ENCODE results near the gene PTPRF. TPM values are rescaled to one million over a fixed set of nuclear protein-coding genes. Genes with fewer than 3 reads are reported as not detected.

The PTPRF gene
- total and polyA plus RNA-seq, 4 experiments from 2014 or later, result not detected

DNA sequence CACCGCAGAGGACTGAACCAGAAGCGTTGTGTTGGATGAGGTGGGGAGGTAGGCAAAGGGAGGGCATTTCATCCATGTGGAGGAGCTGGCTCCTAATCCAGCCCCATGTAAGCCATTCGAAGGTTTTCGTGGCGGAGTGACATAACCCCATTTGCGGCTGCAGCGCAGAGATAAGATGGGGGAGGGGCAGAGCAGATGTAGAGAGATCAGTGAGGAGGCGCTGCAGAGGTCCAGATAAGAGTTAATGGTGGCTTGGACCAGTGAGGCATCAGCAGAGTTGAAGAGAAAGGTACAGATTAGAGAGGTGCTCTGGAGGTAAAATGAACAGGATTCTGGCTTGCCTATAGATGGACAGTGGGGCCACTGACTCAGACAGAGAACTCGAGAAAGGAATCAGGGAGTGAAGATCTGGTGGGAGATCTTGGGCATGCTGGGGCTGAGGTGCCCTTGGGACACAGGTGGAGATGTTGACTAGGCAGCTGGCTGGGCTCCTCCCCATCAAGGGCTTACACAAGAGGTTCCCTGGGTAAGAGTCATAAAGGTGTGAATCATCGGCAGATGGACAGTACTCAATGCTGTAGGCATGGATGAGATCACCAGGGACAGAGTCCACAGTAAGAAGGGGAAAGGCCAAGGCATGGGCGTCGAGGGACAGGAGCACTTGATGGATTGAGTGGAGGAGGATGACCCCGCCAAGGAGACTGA lies 7.8 kb upstream of the PTPRF start:
- Mint-ChIP-seq H3K4me3 (peak overlapping the region in 1 of 8 donors; percentile 56), H3K9me3 (no peaks in the 10 kb centered on the region), H3K4me1 (no peaks in the 10 kb centered on the region), H3K27ac (no peak overlapping the region), H3K27me3 (peaks cover 37 to 61% of the 10 kb centered on the region in 2 donors), H3K36me3 (no peaks in the 10 kb centered on the region)
- intact Hi-C loops (cut with micrococcal nuclease), result no loop called here
- H3K27me3 ChIP-seq (ENCODE audit: insufficient read depth, low read length), result peaks cover 11% of the 10 kb centered on the region
- H3K4me3 ChIP-seq (ENCODE audit: low read length in 2 of 2), result no peak overlapping the region
- no peak for DNase-seq
- CTCF ChIA-PET (ENCODE audit: partially characterized antibody), result no interaction called here
- no peak overlapping the region for H3K27ac ChIP-seq (ENCODE audit: low read depth, low read length)
- H3K4me1 ChIP-seq (ENCODE audit: insufficient read depth, low read length), result no peaks in the 10 kb centered on the region
- POLR2A ChIA-PET (ENCODE audit: partially characterized antibody), result no interaction called here
- H3K36me3 ChIP-seq (ENCODE audit: insufficient read depth, low read length), result no peaks in the 10 kb centered on the region
- no peaks in the 10 kb centered on the region for H3K9me3 ChIP-seq (ENCODE audit: control insufficient read depth in 1 of 2, low read length in 2 of 2)

DNA sequence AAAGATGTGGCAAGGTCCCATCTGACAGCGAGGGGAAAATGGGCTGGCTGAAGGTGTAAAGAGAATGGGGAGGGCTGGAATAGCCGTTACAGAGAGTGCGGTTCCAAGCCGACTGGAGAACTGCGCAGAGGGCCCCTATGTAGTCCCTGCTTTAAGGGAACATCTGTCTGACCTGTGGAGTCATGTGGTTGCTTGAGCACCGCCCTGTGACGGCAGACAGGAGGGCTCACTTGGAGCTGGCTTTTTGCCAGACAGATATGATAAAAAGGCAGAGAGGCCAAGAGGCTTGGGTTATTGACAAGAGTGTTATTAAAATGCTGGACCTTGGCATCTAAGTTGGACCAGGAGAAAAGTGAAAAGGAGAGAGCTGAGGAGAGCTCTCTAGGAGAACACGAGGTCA lies 5.9 kb upstream of the PTPRF start:
- Histone ChIP-seq H3K27me3 (ENCODE audit: insufficient read depth, low read length) (peaks cover 13% of the 10 kb centered on the region), H3K36me3 (ENCODE audit: insufficient read depth, low read length) (no peaks in the 10 kb centered on the region), H3K27ac (ENCODE audit: low read depth, low read length) (no peak overlapping the region), H3K9me3 (ENCODE audit: control insufficient read depth in 1 of 2, low read length in 2 of 2) (no peaks in the 10 kb centered on the region), H3K4me1 (ENCODE audit: insufficient read depth, low read length) (peaks cover 8% of the 10 kb centered on the region), H3K4me3 (ENCODE audit: low read length in 2 of 2) (no peak overlapping the region)
- Mint-ChIP-seq H3K27ac (peak overlapping the region in 1 of 7 donors; percentile 46), H3K27me3 (peaks cover 33 to 63% of the 10 kb centered on the region in 2 donors), H3K36me3 (no peaks in the 10 kb centered on the region), H3K9me3 (no peaks in the 10 kb centered on the region), H3K4me3 (no peak overlapping the region), H3K4me1 (peaks cover 4 to 9% (median 5%) of the 10 kb centered on the region in 4 donors)
- no peak for DNase-seq
- intact Hi-C loops (cut with micrococcal nuclease), result loop anchor here (5.0 kb wide), 1 partner anchor 422 kb away; the partner anchor contains the start of gene IPO13
- POLR2A ChIA-PET (ENCODE audit: partially characterized antibody), result no interaction called here
- CTCF ChIA-PET (ENCODE audit: partially characterized antibody), result interaction anchor here (0.9 to 1.2 kb wide), 2 partner anchors 25 to 512 kb away, joined by 3 read pairs; no protein-coding TSS in a partner anchor

DNA sequence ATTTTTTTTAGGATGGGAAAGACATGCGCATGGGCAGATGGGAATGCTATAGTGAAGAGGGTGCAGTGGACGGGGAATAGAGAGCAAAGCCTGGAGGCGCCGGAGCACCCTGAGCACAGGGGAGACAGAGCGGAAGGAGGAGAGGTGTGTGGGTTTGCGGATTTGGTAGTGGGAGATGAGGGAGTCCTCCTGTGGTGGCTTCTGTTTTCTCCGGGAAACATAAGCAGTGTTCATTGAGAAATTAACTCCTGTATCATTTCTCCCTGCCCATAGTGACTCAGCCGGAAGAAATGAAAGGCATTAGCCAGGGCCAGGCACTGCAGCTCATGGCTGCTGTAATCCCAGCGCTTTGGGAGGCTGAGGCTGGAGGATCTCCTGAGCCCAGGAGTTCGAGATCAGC lies 4.7 kb upstream of the PTPRF start:
- H3K4me3 Mint-ChIP-seq, result no peak overlapping the region
- H3K36me3 Mint-ChIP-seq, result no peaks in the 10 kb centered on the region
- DNase-seq, result no peak
- H3K27me3 ChIP-seq (ENCODE audit: insufficient read depth, low read length), result peaks cover 13% of the 10 kb centered on the region
- H3K36me3 ChIP-seq (ENCODE audit: insufficient read depth, low read length), result no peaks in the 10 kb centered on the region
- no peaks in the 10 kb centered on the region for H3K9me3 ChIP-seq (ENCODE audit: control insufficient read depth in 1 of 2, low read length in 2 of 2)
- H3K27ac ChIP-seq (ENCODE audit: low read depth, low read length), result no peak overlapping the region
- H3K4me1 ChIP-seq (ENCODE audit: insufficient read depth, low read length), result peaks cover 16% of the 10 kb centered on the region
- H3K9me3 Mint-ChIP-seq, result no peaks in the 10 kb centered on the region
- no peak overlapping the region for H3K4me3 ChIP-seq (ENCODE audit: low read length in 2 of 2)
- H3K4me1 Mint-ChIP-seq, result peaks cover 9 to 18% (median 12%) of the 10 kb centered on the region in 4 donors
- no peak overlapping the region for H3K27ac Mint-ChIP-seq
- intact Hi-C loops (cut with micrococcal nuclease), result loop anchor here (5.0 kb wide), 1 partner anchor 421 kb away; the partner anchor contains the start of gene IPO13
- peaks cover 35 to 63% of the 10 kb centered on the region in 2 donors for H3K27me3 Mint-ChIP-seq
- CTCF ChIA-PET (ENCODE audit: partially characterized antibody), result interaction anchor here (0.7 to 2.9 kb wide), 3 partner anchors 44 to 409 kb away, joined by 3 to 11 read pairs (median 6); no protein-coding TSS in a partner anchor
- POLR2A ChIA-PET (ENCODE audit: partially characterized antibody), result no interaction called here

DNA sequence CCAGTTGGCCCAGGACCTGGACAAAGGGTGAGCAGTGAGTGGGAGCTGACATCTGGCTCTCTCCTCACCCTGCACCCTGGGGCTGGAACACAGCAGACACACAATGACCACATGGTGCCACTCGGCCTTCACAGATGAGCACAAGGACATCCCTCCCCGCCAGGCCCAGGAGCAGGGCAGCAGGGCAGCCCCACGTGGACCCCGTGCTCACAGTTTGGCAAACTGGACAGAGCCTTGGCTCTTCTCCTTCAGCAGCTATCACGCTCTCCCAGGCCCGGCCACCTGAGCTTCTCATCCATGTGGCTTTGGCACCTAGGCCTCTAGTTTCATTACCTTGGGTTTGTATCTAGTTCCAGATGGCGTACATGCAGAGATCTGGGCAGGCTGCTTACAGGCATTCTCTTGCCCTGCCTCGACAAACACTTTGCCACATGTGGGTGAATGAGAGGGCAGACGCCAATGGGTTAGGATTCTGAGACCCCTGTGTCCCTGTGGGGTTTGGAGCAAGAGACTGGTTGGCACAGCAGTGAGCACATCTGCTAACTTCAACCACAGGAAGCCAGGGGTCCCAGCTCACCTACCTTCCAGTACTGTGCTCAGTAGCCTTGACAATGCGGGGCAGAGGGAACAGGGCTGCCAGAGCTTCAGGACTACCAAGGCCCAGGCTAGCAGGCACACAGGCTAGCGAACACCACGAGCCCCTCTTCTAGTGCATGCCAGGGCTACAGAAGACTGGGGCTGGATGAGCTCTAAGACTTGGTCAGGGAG lies 3.4 kb upstream of the PTPRF start:
- Histone ChIP-seq H3K27me3 (ENCODE audit: insufficient read depth, low read length) (peaks cover 13% of the 10 kb centered on the region), H3K9me3 (ENCODE audit: control insufficient read depth in 1 of 2, low read length in 2 of 2) (no peaks in the 10 kb centered on the region), H3K27ac (ENCODE audit: low read depth, low read length) (no peak overlapping the region), H3K4me3 (ENCODE audit: low read length in 2 of 2) (no peak overlapping the region), H3K36me3 (ENCODE audit: insufficient read depth, low read length) (no peaks in the 10 kb centered on the region), H3K4me1 (ENCODE audit: insufficient read depth, low read length) (peaks cover 21% of the 10 kb centered on the region)
- H3K36me3 Mint-ChIP-seq, result peaks cover 2 to 3% of the 10 kb centered on the region in 2 donors
- peaks cover 38 to 61% of the 10 kb centered on the region in 2 donors for H3K27me3 Mint-ChIP-seq
- H3K4me3 Mint-ChIP-seq, result no peak overlapping the region
- POLR2A ChIA-PET (ENCODE audit: partially characterized antibody), result interaction anchor here (1.3 kb wide), 1 partner anchor 408 kb away, joined by 3 read pairs; no protein-coding TSS in a partner anchor
- H3K27ac Mint-ChIP-seq, result no peak overlapping the region
- DNase-seq, result no peak
- CTCF ChIA-PET (ENCODE audit: partially characterized antibody), result interaction anchor here (0.9 to 2.9 kb wide), 5 partner anchors 20 to 408 kb away, joined by 3 to 11 read pairs (median 4); no protein-coding TSS in a partner anchor
- peaks cover 13 to 23% (median 17%) of the 10 kb centered on the region in 4 donors for H3K4me1 Mint-ChIP-seq
- peaks cover 0 to under 1% (median 0%) of the 10 kb centered on the region in 8 donors for H3K9me3 Mint-ChIP-seq
- intact Hi-C loops (cut with micrococcal nuclease), result loop anchor here (5.0 kb wide), 1 partner anchor 420 kb away; the partner anchor contains the start of gene IPO13

DNA sequence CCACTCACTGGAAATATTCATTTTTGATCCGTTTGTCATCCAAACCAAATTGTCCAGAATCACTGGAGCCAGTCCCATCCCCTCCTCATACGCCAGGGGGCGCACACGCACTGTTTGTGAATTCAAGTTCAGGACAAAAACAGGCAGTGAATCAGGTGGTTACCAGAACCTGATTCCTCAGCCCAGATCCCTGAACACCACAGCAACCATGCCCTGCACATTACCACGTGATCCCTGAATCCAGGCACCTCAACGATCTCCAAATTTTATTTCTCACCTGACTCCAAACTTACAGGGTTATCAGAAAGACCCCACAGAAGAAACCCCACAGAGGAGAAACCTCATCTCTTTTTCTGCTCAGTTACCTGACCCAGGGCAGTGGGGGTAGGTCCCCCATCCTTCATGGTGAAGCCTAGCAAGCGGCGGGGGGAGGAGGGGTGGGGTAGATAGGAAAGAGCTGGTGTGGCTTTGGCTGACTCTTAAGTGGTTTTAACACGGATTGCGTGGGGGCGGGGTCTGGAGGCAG lies 1.4 kb upstream of the PTPRF start:
- ChIA-PET CTCF (ENCODE audit: partially characterized antibody) (interaction anchor here (0.7 to 1.8 kb wide), 10 partner anchors 13 to 528 kb away, joined by 3 to 21 read pairs (median 3); partner anchors contain the start of genes ARTN and KDM4A), POLR2A (ENCODE audit: partially characterized antibody) (no interaction called here)
- Histone ChIP-seq H3K36me3 (ENCODE audit: insufficient read depth, low read length) (no peaks in the 10 kb centered on the region), H3K27ac (ENCODE audit: low read depth, low read length) (no peak overlapping the region), H3K4me1 (ENCODE audit: insufficient read depth, low read length) (peaks cover 21% of the 10 kb centered on the region), H3K9me3 (ENCODE audit: control insufficient read depth in 1 of 2, low read length in 2 of 2) (no peaks in the 10 kb centered on the region), H3K4me3 (ENCODE audit: low read length in 2 of 2) (no peak overlapping the region), H3K27me3 (ENCODE audit: insufficient read depth, low read length) (peaks cover 13% of the 10 kb centered on the region)
- peaks cover 2 to 3% of the 10 kb centered on the region in 2 donors for H3K36me3 Mint-ChIP-seq
- peak; percentile 70 to 76 (median 73) for DNase-seq
- H3K4me1 Mint-ChIP-seq, result peaks cover 15 to 31% (median 19%) of the 10 kb centered on the region in 4 donors
- H3K27me3 Mint-ChIP-seq, result peaks cover 39 to 63% of the 10 kb centered on the region in 2 donors
- peak overlapping the region in 1 of 7 donors; percentile 74 for H3K27ac Mint-ChIP-seq
- intact Hi-C loops (cut with micrococcal nuclease), result loop anchor here (1.0 to 5.0 kb wide), 6 partner anchors 178 to 518 kb away; partner anchors contain the start of genes IPO13 and ST3GAL3
- peaks cover 0 to 3% (median 0%) of the 10 kb centered on the region in 8 donors for H3K9me3 Mint-ChIP-seq
- H3K4me3 Mint-ChIP-seq, result peak overlapping the region in 7 of 8 donors; percentile 19 to 84 (median 51)

DNA sequence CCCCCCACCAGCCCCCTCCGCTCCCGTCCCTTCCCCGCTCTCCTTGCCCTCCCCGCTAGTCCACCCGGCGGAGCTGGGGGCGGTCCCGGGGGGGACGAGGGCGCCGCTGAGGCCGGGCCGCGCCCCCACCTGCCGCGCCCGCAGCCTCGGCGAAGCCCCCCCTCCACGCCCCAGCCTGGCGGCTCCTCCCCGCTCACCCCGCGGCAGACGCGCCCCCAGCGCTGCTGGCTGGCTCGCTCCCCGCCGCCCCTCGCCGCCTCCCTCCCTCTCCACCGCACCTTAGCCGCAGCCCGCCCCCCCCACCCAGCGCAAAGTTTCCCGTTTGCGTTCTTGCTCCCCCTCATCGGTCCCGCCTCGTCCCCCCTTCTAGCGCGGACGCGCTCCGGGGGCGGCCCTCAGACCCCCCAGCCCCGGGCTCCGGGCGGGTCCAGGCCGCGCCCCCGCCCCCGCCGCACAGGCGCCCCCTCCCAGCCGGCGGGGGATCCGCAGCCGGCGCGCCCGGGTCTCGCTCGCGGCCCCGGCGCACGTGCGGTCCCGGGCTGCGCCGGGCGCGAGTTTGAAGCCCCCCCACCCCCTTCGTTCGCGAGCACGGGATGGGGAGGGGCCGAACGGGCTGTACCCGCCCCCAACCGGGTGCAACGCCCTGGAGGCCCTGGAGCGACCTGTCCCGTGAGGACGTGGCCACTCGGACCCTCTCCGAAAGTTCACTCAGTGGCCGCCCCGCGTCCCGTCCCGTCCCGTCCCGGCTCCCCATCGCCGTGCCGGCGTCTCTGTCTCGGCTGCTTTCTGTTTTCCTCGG lies 623 bp downstream of the PTPRF start:
- Histone ChIP-seq H3K9me3 (ENCODE audit: control insufficient read depth in 1 of 2, low read length in 2 of 2) (no peaks in the 10 kb centered on the region), H3K27me3 (ENCODE audit: insufficient read depth, low read length) (peaks cover 13% of the 10 kb centered on the region), H3K27ac (ENCODE audit: low read depth, low read length) (no peak overlapping the region), H3K36me3 (ENCODE audit: insufficient read depth, low read length) (no peaks in the 10 kb centered on the region), H3K4me3 (ENCODE audit: low read length in 2 of 2) (peak overlapping the region in 1 of 2 donors; percentile 32), H3K4me1 (ENCODE audit: insufficient read depth, low read length) (peaks cover 21% of the 10 kb centered on the region)
- CTCF ChIA-PET (ENCODE audit: partially characterized antibody), result no interaction called here
- Mint-ChIP-seq H3K27me3 (peaks cover 33 to 53% of the 10 kb centered on the region in 2 donors), H3K4me3 (peak overlapping the region; percentile 85 to 92 (median 90)), H3K27ac (peak overlapping the region in 3 of 7 donors; percentile 34 to 84 (median 64)), H3K9me3 (peaks cover 0 to 3% (median 0%) of the 10 kb centered on the region in 8 donors), H3K4me1 (peaks cover 15 to 31% (median 19%) of the 10 kb centered on the region in 4 donors), H3K36me3 (peaks cover 2 to 3% of the 10 kb centered on the region in 2 donors)
- POLR2A ChIA-PET (ENCODE audit: partially characterized antibody), result interaction anchor here (1.6 kb wide), 1 partner anchor 119 kb away, joined by 5 read pairs; the partner anchor contains the start of gene KDM4A
- intact Hi-C loops (cut with micrococcal nuclease), result no loop called here
- DNase-seq, result no peak

Measured in CD4-positive, alpha-beta memory T cell (primary cell).